H9 (cell line): ENCODE data around the gene CASTOR1. TPM values are rescaled to one million over a fixed set of nuclear protein-coding genes. Genes with fewer than 3 reads are reported as not detected.
A peak's percentile ranks its signal among the peaks of the same experiment; 100 is the strongest.

Source experiments
- DNase-seq: peaks from one replicate; pipeline ENCODE4 v3.0.0-alpha.2; 2017
- H2AFZ ChIP-seq: one replicate; pipeline ENCODE4 v1.6.1; 2013; ENCODE audit warnings: mild to moderate bottlenecking, low read length, control low read depth, moderate library complexity
- H2AK5ac ChIP-seq: 2 replicates; pipeline ENCODE4 v1.6.1; 2013; ENCODE audit warnings: low read length, control low read depth, mixed read lengths; ENCODE audit not compliant: insufficient read length
- H2BK120ac ChIP-seq: one replicate; pipeline ENCODE4 v1.6.1; 2013; ENCODE audit warnings: low read depth, mild to moderate bottlenecking, low read length, control low read depth, inconsistent platforms; ENCODE audit not compliant: poor library complexity, severe bottlenecking
- H2BK12ac ChIP-seq: 2 replicates; pipeline ENCODE4 v1.6.1; 2013; ENCODE audit warnings: low read length, control low read depth, mixed read lengths, low read depth; ENCODE audit not compliant: insufficient read length
- H2BK15ac ChIP-seq: 2 replicates; pipeline ENCODE4 v1.6.1; 2013; ENCODE audit warnings: low read depth, low read length, control low read depth
- H2BK20ac ChIP-seq: one replicate; pipeline ENCODE4 v1.6.1; 2013; ENCODE audit warnings: low read depth, mild to moderate bottlenecking, low read length, control low read depth, inconsistent platforms; ENCODE audit not compliant: poor library complexity, severe bottlenecking
- H2BK5ac ChIP-seq: 2 replicates; pipeline ENCODE4 v1.6.1; 2013; ENCODE audit warnings: low read length, control low read depth, mixed read lengths; ENCODE audit not compliant: insufficient read length
- H3K14ac ChIP-seq: 2 replicates; pipeline ENCODE4 v1.6.1; 2013; ENCODE audit warnings: low read length, control low read depth; ENCODE audit not compliant: insufficient read depth
- H3K18ac ChIP-seq: 2 replicates; pipeline ENCODE4 v1.6.1; 2013; ENCODE audit warnings: low read depth, mild to moderate bottlenecking, mixed read lengths, low read length, control low read depth; ENCODE audit not compliant: insufficient read length
- H3K23ac ChIP-seq: 2 replicates; pipeline ENCODE4 v1.6.1; 2013; ENCODE audit warnings: low read length, control low read depth, mixed read lengths, low read depth; ENCODE audit not compliant: insufficient read length
- H3K23me2 ChIP-seq: 2 replicates; pipeline ENCODE4 v1.6.1; 2013; ENCODE audit warnings: low read depth, mild to moderate bottlenecking, mixed read lengths, low read length, control low read depth; ENCODE audit not compliant: insufficient read length, poor library complexity, severe bottlenecking
- H3K27ac ChIP-seq: 2 replicates; pipeline ENCODE4 v1.5.1; 2013; ENCODE audit warnings: low read length, control low read depth, mixed read lengths, low read depth; ENCODE audit not compliant: insufficient read length
- H3K27me3 ChIP-seq: 2 replicates; pipeline ENCODE4 v1.6.1; 2013; ENCODE audit warnings: low read length, control low read depth, inconsistent platforms; ENCODE audit not compliant: insufficient read depth
- H3K4ac ChIP-seq: 2 replicates; pipeline ENCODE4 v1.6.1; 2013; ENCODE audit warnings: low read depth, mild to moderate bottlenecking, control low read depth, inconsistent platforms, low read length, moderate library complexity
- H3K4me1 ChIP-seq: 2 replicates; pipeline ENCODE4 v1.6.1; 2013; ENCODE audit warnings: low read length, control low read depth, inconsistent platforms; ENCODE audit not compliant: insufficient read depth
- H3K4me2 ChIP-seq: 2 replicates; pipeline ENCODE4 v1.6.1; 2013; ENCODE audit warnings: low read length, control low read depth, mixed read lengths; ENCODE audit not compliant: insufficient read length, insufficient read depth
- H3K56ac ChIP-seq: 2 replicates; pipeline ENCODE4 v1.6.1; 2013; ENCODE audit warnings: low read depth, mild to moderate bottlenecking, mixed read lengths, low read length, control low read depth; ENCODE audit not compliant: insufficient read length
- H3K79me1 ChIP-seq: 2 replicates; pipeline ENCODE4 v1.6.1; 2013; ENCODE audit warnings: low read depth, mild to moderate bottlenecking, moderate library complexity, low read length, control low read depth, inconsistent platforms; ENCODE audit not compliant: insufficient read depth, poor library complexity, severe bottlenecking
- H3K79me2 ChIP-seq: 2 replicates; pipeline ENCODE4 v1.6.1; 2013; ENCODE audit warnings: low read length, control low read depth, inconsistent platforms; ENCODE audit not compliant: insufficient read depth
- H3K9ac ChIP-seq: 2 replicates; pipeline ENCODE4 v1.6.1; 2013; ENCODE audit warnings: low read length, control low read depth, mixed read lengths; ENCODE audit not compliant: insufficient read length; ENCODE audit errors: extremely low read depth
- H3K9me3 ChIP-seq: one replicate; pipeline ENCODE4 v1.6.1; 2013; ENCODE audit warnings: low read depth, low read length, inconsistent platforms; ENCODE audit not compliant: control insufficient read depth
- H3T11ph ChIP-seq: one replicate; pipeline ENCODE4 v1.6.1; 2013; ENCODE audit warnings: mild to moderate bottlenecking, low read length, control low read depth, inconsistent platforms
- H4K20me1 ChIP-seq: one replicate; pipeline ENCODE4 v1.6.1; 2013; ENCODE audit not compliant: control insufficient read depth, insufficient read length, insufficient read depth
- H4K5ac ChIP-seq: 2 replicates; pipeline ENCODE4 v1.6.1; 2013; ENCODE audit warnings: low read depth, mild to moderate bottlenecking, mixed read lengths, low read length, control low read depth; ENCODE audit not compliant: insufficient read length
- H4K8ac ChIP-seq: replicated peaks from 2 replicates; pipeline ENCODE4 v1.6.1; 2013; ENCODE audit warnings: low read length, control low read depth, mixed read lengths, low read depth; ENCODE audit not compliant: insufficient read length
- H4K91ac ChIP-seq: 2 replicates; pipeline ENCODE4 v1.6.1; 2013; ENCODE audit warnings: low read depth, mild to moderate bottlenecking, moderate library complexity, mixed read lengths, low read length, control low read depth; ENCODE audit not compliant: insufficient read length
- H3K27ac Mint-ChIP-seq, 3 experiments: 2 replicates in 2 of 3; 3 replicates in 1 of 3; pipeline ENCODE4 v1.8.0; 2020 to 2021; ENCODE audit warnings: mixed read lengths in 3 of 3, mild to moderate bottlenecking in 1 of 3, moderate library complexity in 1 of 3
- H3K27me3 Mint-ChIP-seq: 2 replicates; pipeline ENCODE4 v1.8.0; 2021; ENCODE audit warnings: low read depth, mild to moderate bottlenecking, moderate library complexity, mixed read lengths
- H3K36me3 Mint-ChIP-seq, 3 experiments: 2 replicates in 2 of 3; 3 replicates in 1 of 3; pipeline ENCODE4 v1.8.0; 2020 to 2021; ENCODE audit warnings: low read depth in 3 of 3, mixed read lengths in 3 of 3; ENCODE audit not compliant: insufficient read depth in 1 of 3
- H3K4me1 Mint-ChIP-seq, 2 experiments: 2 replicates each; pipeline ENCODE4 v1.8.0; 2020; ENCODE audit warnings: mixed read lengths in 2 of 2
- H3K4me3 Mint-ChIP-seq, 2 experiments: 2 replicates in 1 of 2; 3 replicates in 1 of 2; pipeline ENCODE4 v1.8.0; 2020 to 2021; ENCODE audit warnings: mild to moderate bottlenecking in 2 of 2, mixed read lengths in 2 of 2, moderate library complexity in 1 of 2
- H3K9me3 Mint-ChIP-seq, 2 experiments: 2 replicates in 1 of 2; 3 replicates in 1 of 2; pipeline ENCODE4 v1.8.0; 2020; ENCODE audit warnings: mild to moderate bottlenecking in 2 of 2, mixed read lengths in 2 of 2, moderate library complexity in 1 of 2
- WGBS: extraction: QIAGEN DNeasy Blood & Tissue Kit; methylation state at CpG from one replicate; pipeline ENCODE4 v1.1.7; 2013; ENCODE audit warnings: missing lambda C conversion rate, low lambda C conversion rate, mixed read lengths; ENCODE audit not compliant: insufficient read length; ENCODE audit errors: extremely low coverage; 5-methylcytosine and 5-hydroxymethylcytosine counted together
- total RNA-seq: library from RNA; stranded (reverse); gene quantifications from 2 replicates; pipeline ENCODE4 v1.2.1, GENCODE V29; 2021
- TF ChIP-seq, protein P1 (sequence below): fragments of 200-600 bp; sonication (generic); conservative IDR thresholded peaks from 3 replicates; pipeline ENCODE4 v1.8.0; 2021; ENCODE audit warnings: antibody characterized with exemption, mild to moderate bottlenecking

Gene CASTOR1
- total RNA-seq, 1 experiment from 2014 or later = 8.8 TPM

- Mint-ChIP-seq H3K27ac (no peak overlapping the region), H3K4me1 (peaks cover 28% of the 10 kb centered on the region in 2 experiments), H3K36me3 (peaks cover 0 to 12% (median 7%) of the 10 kb centered on the region in 3 experiments; a peak in 4 of 7 replicates), H3K9me3 (no peaks in the 10 kb centered on the region), H3K27me3 (peaks cover 9% of the 10 kb centered on the region), H3K4me3 (peak overlapping the region; percentile 82 to 89)
- Histone ChIP-seq H3K14ac (no peak overlapping the region), H4K20me1 (peaks cover 3% of the 10 kb centered on the region), H3K4ac (no peak overlapping the region), H2BK20ac (no peak overlapping the region), H3T11ph (no peak overlapping the region), H3K27me3 (no peaks in the 10 kb centered on the region), H4K8ac (no peak overlapping the region), H3K56ac (no peak overlapping the region), H2BK5ac (no peak overlapping the region), H4K5ac (no peak overlapping the region), H2BK120ac (no peak overlapping the region), H2BK12ac (no peak overlapping the region), H3K9me3 (no peaks in the 10 kb centered on the region), H2BK15ac (no peak overlapping the region), H4K91ac (no peak overlapping the region), H3K79me1 (no peaks in the 10 kb centered on the region), H3K4me2 (peak overlapping the region; percentile 78), H3K23ac (no peak overlapping the region), H3K27ac (no peak overlapping the region), H3K79me2 (no peaks in the 10 kb centered on the region), H3K9ac (no peak overlapping the region), H2AK5ac (no peak overlapping the region), H3K4me1 (no peaks in the 10 kb centered on the region), H3K18ac (no peak overlapping the region), H2AFZ (no peak overlapping the region), H3K23me2 (peaks cover 9% of the 10 kb centered on the region)
- no peak for DNase-seq
- TF ChIP-seq, protein P1, sequence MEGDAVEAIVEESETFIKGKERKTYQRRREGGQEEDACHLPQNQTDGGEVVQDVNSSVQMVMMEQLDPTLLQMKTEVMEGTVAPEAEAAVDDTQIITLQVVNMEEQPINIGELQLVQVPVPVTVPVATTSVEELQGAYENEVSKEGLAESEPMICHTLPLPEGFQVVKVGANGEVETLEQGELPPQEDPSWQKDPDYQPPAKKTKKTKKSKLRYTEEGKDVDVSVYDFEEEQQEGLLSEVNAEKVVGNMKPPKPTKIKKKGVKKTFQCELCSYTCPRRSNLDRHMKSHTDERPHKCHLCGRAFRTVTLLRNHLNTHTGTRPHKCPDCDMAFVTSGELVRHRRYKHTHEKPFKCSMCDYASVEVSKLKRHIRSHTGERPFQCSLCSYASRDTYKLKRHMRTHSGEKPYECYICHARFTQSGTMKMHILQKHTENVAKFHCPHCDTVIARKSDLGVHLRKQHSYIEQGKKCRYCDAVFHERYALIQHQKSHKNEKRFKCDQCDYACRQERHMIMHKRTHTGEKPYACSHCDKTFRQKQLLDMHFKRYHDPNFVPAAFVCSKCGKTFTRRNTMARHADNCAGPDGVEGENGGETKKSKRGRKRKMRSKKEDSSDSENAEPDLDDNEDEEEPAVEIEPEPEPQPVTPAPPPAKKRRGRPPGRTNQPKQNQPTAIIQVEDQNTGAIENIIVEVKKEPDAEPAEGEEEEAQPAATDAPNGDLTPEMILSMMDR = no peak
- no CpG with 5 or more reads among the region's 15 CpGs for WGBS
Measured at GRCh38 chr22:30246814-30247376, 42.4 kb downstream of the CASTOR1 start.
